Fibroblast of skin of abdomen (primary cell): Measurements from ENCODE around the gene UBL7.

Experiments used
- DNase-seq: peaks from one replicate; pipeline ENCODE4 v3.0.0-alpha.2; 2013

The UBL7 gene

DNA sequence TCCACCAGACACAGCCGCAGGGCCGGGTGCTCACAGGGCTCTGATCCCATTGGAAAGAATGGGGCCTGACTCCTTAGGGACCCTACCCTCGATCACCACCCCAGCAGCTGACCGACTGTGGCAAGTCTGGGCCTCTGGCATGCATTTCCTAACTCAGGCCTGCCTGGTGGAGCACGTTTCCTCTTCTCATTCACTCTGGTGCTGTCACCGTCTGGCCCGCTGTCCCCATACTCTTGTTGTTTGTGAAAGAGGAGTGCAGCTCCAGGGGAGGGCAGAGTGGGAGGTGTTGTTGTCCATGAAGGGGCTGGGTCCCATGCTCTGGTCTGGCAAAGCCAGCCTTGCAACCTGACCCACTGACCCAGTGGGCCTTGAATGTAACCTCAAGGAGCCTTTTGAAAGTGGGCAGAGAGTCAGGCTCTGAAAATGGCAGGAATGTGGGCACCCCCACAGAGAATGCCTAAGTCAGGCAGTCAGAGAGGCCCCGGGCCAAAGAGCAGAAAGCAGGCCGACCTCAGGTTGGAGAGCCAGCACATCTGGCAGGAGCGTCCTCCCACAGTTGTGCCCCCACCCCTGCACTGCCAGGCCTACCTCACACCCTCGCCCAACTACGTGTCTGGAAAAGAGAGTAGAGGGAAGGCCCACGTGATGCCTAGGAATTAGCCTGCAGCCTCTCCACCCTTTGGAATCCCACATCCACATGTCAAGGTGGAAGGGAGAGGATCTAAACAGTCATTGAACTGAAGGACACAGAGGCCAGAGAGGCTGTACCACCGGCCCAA lies 38.1 kb downstream of the UBL7 start:
- DNase-seq, result peak; percentile 72

DNA sequence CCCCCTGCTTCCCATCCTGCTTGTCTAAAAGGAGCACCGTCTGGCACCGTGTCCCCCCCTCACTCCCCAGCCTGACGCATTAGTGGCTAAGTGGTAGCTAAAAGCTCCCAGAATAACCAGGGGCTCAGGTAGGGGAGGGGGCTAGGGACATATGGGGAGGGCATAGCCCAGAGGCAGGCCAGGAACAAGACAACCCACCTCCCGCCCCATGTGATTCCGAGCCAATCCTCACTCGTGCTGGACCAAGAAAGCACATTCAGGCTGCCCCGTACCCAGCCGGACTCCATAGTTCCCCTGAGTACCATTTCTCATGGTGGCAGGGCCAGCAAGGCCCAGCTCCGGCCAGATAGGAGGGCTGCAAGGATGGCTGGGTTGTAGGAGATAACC lies 38.7 kb downstream of the UBL7 start:
- DNase-seq, result no peak

- no peak for DNase-seq
Measured at GRCh38 chr15:74421302-74422245, 39.4 kb downstream of the UBL7 start.

DNA sequence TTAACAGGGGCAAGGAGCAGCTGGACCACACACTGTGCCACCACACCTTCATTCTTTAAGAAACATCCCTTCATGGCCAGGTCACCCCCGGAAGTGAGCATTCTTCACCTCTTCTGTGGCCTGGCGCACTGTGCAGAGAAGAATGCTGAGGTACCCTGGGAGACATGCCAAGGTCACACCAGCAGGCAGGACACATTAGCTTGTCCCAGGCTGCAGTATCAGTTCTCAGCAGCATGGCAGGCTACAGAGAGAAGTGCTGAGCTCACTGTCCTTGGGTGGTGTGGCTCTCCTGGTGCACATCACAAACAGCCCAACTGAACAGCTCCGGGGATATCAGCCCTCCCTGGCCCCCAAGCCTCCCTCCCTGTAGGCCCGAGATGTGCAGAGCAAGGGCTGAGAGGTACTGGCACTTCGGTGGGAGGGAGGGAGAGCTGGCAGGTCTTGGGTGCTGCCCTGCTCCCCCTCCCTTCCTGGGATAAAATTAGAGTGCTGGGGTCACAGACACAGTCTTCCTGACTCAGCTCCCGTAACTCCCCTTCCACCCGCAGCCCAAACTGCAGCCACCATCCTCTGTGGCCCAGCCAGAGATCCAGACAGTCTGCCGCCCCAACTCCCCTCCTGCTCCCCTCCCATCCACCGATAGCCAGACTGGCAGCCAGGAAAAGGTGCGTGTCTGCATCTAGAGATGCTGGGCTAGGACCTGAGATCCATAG lies 40.6 kb downstream of the UBL7 start:
- DNase-seq, result peak; percentile 25

- no peak for DNase-seq
Measured at GRCh38 chr15:74419432-74419831, 41.5 kb downstream of the UBL7 start.

GRCh38 chr15:74418575-74419338 lies 42.2 kb downstream of the UBL7 start:
- DNase-seq, result no peak

- no peak for DNase-seq
Measured at GRCh38 chr15:74417670-74418069, 43.3 kb downstream of the UBL7 start.

- peak; percentile 60 for DNase-seq
Measured at GRCh38 chr15:74417225-74417624, 43.7 kb downstream of the UBL7 start.

- no peak for DNase-seq
Measured at GRCh38 chr15:74415966-74416916, 44.7 kb downstream of the UBL7 start.

DNA sequence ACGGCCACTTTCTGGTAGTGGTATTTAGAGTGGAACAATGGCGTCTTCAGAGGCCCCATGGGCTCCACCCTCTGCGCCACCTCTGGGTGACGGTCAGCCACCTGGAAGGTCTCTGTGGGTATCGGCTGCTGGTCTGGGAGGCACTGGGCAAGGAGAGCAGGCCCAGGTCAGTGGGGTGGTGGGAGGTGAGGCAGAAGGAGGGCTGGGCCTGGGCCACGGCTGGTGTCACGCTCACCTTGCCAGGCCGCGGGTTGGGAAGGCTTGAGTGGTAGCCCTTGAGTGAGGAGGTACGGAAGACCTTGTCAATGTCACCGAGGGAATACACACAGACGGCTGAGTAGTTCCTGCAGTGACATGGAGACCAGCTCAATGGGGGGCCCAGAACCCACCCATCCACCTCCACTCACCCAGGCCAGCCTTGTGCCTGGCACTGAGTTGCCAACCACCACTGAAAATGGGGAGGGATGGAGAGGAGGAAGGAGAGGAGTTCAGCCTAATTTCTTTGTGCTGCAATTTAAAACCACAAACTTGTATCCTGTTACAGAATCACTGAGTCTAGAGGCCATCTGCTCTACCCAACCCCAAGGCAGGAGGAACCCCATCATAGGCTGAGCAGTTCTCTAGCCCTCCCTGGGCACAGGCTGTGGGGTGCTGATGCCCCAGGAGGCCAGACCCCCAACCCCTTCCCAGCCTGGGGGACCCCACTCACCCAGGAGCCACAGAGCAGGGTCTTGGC lies 46.2 kb downstream of the UBL7 start:
- DNase-seq, result no peak

GRCh38 chr15:74414081-74414580 lies 46.8 kb downstream of the UBL7 start:
- DNase-seq, result no peak

- DNase-seq, result no peak
Measured at GRCh38 chr15:74413350-74414080, 47.4 kb downstream of the UBL7 start.

GRCh38 chr15:74412159-74412558 lies 48.8 kb downstream of the UBL7 start:
- no peak for DNase-seq

DNA sequence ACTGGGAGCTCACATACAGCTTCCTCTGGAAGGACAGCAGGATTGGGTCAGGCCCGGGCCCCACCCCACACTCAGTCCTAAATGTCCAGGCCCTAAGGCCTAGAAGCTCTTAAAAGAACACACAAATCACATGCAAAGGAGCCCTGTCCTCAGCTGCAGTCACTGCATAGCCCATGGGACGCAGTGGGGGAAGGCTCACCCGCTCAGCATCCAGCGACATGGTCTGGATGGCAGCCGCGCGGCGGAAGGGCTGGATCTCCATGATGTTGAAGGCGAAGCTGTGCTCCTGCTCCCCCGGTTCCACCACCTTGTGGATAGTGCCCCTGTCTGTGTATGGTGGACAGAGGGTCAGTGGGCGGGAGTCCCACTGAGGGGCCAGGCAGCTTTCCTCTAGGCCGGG lies 49.3 kb downstream of the UBL7 start:
- DNase-seq, result no peak

GRCh38 chr15:74410502-74410901 lies 50.5 kb downstream of the UBL7 start:
- DNase-seq, result no peak

GRCh38 chr15:74409225-74409624 lies 51.7 kb downstream of the UBL7 start:
- DNase-seq, result no peak

GRCh38 chr15:74408815-74409214 lies 52.1 kb downstream of the UBL7 start:
- DNase-seq, result no peak

GRCh38 chr15:74408385-74408784 lies 52.6 kb downstream of the UBL7 start:
- no peak for DNase-seq

- DNase-seq, result peak; percentile 95
Measured at GRCh38 chr15:74406992-74407705, 53.8 kb downstream of the UBL7 start.
